ENCODE data around the gene ECHS1. TPM values are rescaled to one million over a fixed set of nuclear protein-coding genes. Genes with fewer than 3 reads are reported as not detected.

The ECHS1 gene
- total RNA-seq, 6 experiments from 2014 or later = 293 to 780 (median 436) TPM

DNA sequence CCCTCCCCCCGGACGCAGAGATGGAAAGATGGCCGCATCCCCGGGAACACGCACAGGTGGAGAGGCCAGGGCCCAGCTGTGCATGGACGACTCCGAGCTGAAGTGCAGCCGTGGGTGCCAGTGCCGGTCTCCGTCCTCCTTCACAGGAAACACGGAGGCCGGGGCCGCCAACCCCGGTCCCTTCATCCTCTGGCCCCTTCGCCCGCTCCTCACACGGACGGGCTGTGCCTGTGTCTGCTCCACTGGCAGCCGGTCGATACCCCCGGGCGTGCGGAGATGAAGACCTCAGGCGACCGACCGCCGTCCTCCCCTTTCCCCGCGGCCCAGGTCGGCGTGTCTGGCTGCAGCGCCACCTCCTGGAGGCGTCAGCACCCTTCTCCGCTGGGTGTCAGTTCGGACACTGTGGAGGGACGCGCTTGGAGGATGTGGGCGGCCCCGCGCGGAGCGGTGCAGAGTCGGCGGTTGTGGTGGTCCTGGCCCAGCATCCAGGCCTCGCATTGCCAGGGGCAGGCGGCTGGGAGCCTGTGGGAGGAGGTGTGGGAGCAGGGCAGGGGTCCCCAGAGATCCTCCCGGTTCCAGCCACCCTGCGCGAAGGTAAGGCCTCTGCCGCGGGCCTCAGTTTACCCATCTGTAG, 54.5 kb downstream of the ECHS1 start:
- DNase-seq = peak in 1 of 3 donors; percentile 73
- no peaks in the 10 kb centered on the region for H3K36me3 ChIP-seq
- ATAC-seq = peak; percentile 87 to 92 (median 90)
- H3K9me3 ChIP-seq = no peaks in the 10 kb centered on the region
- TF ChIP-seq, protein P1, sequence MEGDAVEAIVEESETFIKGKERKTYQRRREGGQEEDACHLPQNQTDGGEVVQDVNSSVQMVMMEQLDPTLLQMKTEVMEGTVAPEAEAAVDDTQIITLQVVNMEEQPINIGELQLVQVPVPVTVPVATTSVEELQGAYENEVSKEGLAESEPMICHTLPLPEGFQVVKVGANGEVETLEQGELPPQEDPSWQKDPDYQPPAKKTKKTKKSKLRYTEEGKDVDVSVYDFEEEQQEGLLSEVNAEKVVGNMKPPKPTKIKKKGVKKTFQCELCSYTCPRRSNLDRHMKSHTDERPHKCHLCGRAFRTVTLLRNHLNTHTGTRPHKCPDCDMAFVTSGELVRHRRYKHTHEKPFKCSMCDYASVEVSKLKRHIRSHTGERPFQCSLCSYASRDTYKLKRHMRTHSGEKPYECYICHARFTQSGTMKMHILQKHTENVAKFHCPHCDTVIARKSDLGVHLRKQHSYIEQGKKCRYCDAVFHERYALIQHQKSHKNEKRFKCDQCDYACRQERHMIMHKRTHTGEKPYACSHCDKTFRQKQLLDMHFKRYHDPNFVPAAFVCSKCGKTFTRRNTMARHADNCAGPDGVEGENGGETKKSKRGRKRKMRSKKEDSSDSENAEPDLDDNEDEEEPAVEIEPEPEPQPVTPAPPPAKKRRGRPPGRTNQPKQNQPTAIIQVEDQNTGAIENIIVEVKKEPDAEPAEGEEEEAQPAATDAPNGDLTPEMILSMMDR (IDR thresholded peaks at IDR 0.05) = peak; percentile 64 to 73 (median 72)
- TF ChIP-seq POLR2A (IDR thresholded peaks at IDR 0.05) = no peak
- peak overlapping the region in 1 of 3 donors; percentile 33 for H3K4me3 ChIP-seq
- H3K27me3 ChIP-seq = no peaks in the 10 kb centered on the region
- H3K4me1 ChIP-seq = peaks cover 0 to 5% (median 0%) of the 10 kb centered on the region in 4 donors
- 4% methylated on average over 17 of the region's 51 CpGs for WGBS (ENCODE audit: insufficient coverage, low coverage, low lambda C conversion rate, missing lambda C conversion rate)
- intact Hi-C loops (cut with DNase I) = no loop called here
- H3K27ac ChIP-seq = no peak overlapping the region

DNA sequence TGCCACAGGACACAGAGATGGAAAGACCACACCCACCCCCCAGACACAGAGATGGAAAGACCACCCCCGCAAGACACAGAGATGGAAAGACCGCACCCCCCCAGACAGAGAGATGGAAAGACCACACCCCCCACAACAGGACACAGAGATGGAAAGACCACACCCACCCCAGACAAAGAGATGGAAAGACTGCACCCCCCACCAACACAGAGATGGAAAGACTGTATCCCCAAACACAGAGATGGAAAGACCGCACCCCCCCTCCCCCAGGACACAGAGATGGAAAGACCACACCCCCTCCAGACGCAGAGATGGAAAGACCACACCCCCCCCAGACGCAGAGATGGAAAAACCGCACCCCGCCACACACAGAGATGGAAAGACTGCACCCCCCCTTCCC, 56.4 kb downstream of the ECHS1 start:
- H3K9me3 ChIP-seq = no peaks in the 10 kb centered on the region
- no peak for TF ChIP-seq POLR2A (IDR thresholded peaks at IDR 0.05)
- TF ChIP-seq, protein P1 (IDR thresholded peaks at IDR 0.05) = no peak
- ATAC-seq (no peak), DNase-seq (no peak)
- H3K27me3 ChIP-seq = no peaks in the 10 kb centered on the region
- 100% methylated on average over 2 of the region's 7 CpGs for WGBS (ENCODE audit: insufficient coverage, low coverage, low lambda C conversion rate, missing lambda C conversion rate)
- H3K36me3 ChIP-seq = peaks cover 0 to 7% (median 3%) of the 10 kb centered on the region in 4 donors
- H3K4me3 ChIP-seq = no peak overlapping the region
- H3K4me1 ChIP-seq = peaks cover 0 to 5% (median 0%) of the 10 kb centered on the region in 4 donors
- intact Hi-C loops (cut with DNase I) = no loop called here
- no peak overlapping the region for H3K27ac ChIP-seq

- no peak overlapping the region for H3K4me3 ChIP-seq
- ATAC-seq (no peak), DNase-seq (no peak)
- TF ChIP-seq, protein P1 (IDR thresholded peaks at IDR 0.05) = no peak
- no peak for TF ChIP-seq POLR2A (IDR thresholded peaks at IDR 0.05)
- peaks cover 0 to 5% (median 0%) of the 10 kb centered on the region in 4 donors for H3K4me1 ChIP-seq
- H3K9me3 ChIP-seq = no peaks in the 10 kb centered on the region
- H3K27me3 ChIP-seq = no peaks in the 10 kb centered on the region
- intact Hi-C loops (cut with DNase I) = no loop called here
- no peak overlapping the region for H3K27ac ChIP-seq
- WGBS (ENCODE audit: insufficient coverage, low coverage, low lambda C conversion rate, missing lambda C conversion rate) = 84% methylated on average over 6 of the region's 9 CpGs
- peaks cover 0 to 11% (median 5%) of the 10 kb centered on the region in 4 donors for H3K36me3 ChIP-seq
Measured at GRCh38 chr10:133316266-133316665, 56.9 kb downstream of the ECHS1 start.

GRCh38 chr10:133315847-133316246, 57.3 kb downstream of the ECHS1 start:
- intact Hi-C loops (cut with DNase I) = no loop called here
- TF ChIP-seq, protein P1 (IDR thresholded peaks at IDR 0.05) = no peak
- TF ChIP-seq POLR2A (IDR thresholded peaks at IDR 0.05) = no peak
- no peak overlapping the region for H3K27ac ChIP-seq
- no peaks in the 10 kb centered on the region for H3K27me3 ChIP-seq
- DNase-seq = no peak
- H3K36me3 ChIP-seq = peaks cover 0 to 15% (median 6%) of the 10 kb centered on the region in 4 donors
- no peak overlapping the region for H3K4me3 ChIP-seq
- WGBS (ENCODE audit: insufficient coverage, low coverage, low lambda C conversion rate, missing lambda C conversion rate) = 86% methylated on average over 3 of the region's 5 CpGs
- peaks cover 0 to 5% (median 0%) of the 10 kb centered on the region in 4 donors for H3K4me1 ChIP-seq
- no peak for ATAC-seq
- H3K9me3 ChIP-seq = no peaks in the 10 kb centered on the region

Measured in right lobe of liver (tissue), 6 donors.